Measurements from ENCODE around the gene HPCA.

HPCA gene

DNA sequence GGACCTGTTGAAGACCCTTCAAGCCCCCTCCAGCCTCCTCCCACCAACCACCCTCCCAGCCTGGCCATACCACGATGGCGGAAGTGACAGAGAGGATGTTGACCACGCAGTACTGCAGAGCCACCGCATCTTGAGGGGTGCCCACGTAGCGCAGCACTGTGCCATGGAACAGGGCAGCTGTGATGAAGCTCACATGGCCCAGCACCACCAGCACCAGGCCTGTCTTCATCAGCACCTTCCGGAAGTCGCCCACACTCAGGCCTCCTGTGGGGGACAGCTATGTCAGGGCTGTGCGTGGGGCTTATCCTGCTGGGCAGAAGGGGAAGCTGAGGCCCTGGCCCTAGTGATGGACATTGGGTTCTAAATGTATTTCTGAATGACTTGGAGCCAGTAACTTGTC, 11.8 kb downstream of the HPCA start:
- no peak overlapping the region for H3K4me3 ChIP-seq (ENCODE audit: low read depth, low read length)
- POLR2A ChIA-PET, result no interaction called here
- CTCF ChIA-PET, result interaction anchor here (0.7 to 4.6 kb wide), 6 partner anchors 10 to 197 kb away, joined by 3 to 29 read pairs (median 4); partner anchors contain the start of gene HPCA
- TF ChIP-seq, protein P1, sequence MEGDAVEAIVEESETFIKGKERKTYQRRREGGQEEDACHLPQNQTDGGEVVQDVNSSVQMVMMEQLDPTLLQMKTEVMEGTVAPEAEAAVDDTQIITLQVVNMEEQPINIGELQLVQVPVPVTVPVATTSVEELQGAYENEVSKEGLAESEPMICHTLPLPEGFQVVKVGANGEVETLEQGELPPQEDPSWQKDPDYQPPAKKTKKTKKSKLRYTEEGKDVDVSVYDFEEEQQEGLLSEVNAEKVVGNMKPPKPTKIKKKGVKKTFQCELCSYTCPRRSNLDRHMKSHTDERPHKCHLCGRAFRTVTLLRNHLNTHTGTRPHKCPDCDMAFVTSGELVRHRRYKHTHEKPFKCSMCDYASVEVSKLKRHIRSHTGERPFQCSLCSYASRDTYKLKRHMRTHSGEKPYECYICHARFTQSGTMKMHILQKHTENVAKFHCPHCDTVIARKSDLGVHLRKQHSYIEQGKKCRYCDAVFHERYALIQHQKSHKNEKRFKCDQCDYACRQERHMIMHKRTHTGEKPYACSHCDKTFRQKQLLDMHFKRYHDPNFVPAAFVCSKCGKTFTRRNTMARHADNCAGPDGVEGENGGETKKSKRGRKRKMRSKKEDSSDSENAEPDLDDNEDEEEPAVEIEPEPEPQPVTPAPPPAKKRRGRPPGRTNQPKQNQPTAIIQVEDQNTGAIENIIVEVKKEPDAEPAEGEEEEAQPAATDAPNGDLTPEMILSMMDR (IDR thresholded peaks at IDR 0.05; ENCODE audit: insufficient read depth, low read length, missing control alignments), result no peak
- DNase-seq (ENCODE audit: low read depth, low spot score), result no peak

DNA sequence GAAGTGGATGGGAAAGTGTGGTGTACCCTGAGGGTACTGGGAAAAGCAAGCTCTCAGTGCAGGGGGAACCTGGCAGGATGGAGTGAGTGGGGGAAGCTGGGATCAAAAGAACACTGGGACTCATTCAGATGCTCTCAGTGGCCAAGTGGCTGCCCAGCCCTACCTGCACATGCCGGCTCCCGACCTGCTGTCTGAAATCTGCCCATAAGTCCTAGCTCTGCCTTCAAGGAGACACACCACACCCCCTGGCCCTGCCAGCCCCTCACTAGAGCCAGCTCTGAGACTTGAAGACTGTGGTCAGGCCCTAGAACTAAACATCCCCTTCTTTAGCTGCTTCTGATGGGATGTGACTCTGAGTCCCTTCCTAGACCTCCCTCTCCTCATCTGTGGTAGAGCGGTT, 12.7 kb downstream of the HPCA start:
- CTCF ChIA-PET, result interaction anchor here (0.8 to 4.6 kb wide), 6 partner anchors 11 to 196 kb away, joined by 3 to 29 read pairs (median 5); partner anchors contain the start of gene HPCA
- no peak overlapping the region for H3K4me3 ChIP-seq (ENCODE audit: low read depth, low read length)
- TF ChIP-seq, protein P1 (IDR thresholded peaks at IDR 0.05; ENCODE audit: insufficient read depth, low read length, missing control alignments), result no peak
- POLR2A ChIA-PET, result interaction anchor here (0.9 kb wide), 1 partner anchor 182 kb away, joined by 4 read pairs; the partner anchor contains the start of gene AZIN2
- no peak for DNase-seq (ENCODE audit: low read depth, low spot score)

- ChIA-PET CTCF (interaction anchor here (0.8 to 4.6 kb wide), 7 partner anchors 8 to 187 kb away, joined by 3 to 29 read pairs (median 4); partner anchors contain the start of gene HPCA), POLR2A (no interaction called here)
- H3K4me3 ChIP-seq (ENCODE audit: low read depth, low read length), result no peak overlapping the region
- TF ChIP-seq, protein P1 (IDR thresholded peaks at IDR 0.05; ENCODE audit: insufficient read depth, low read length, missing control alignments), result no peak
- DNase-seq (ENCODE audit: low read depth, low spot score), result no peak
Measured at GRCh38 chr1:32899586-32900296, 13.4 kb downstream of the HPCA start.

GRCh38 chr1:32900371-32900955, 14.2 kb downstream of the HPCA start:
- no peak for DNase-seq (ENCODE audit: low read depth, low spot score)
- H3K4me3 ChIP-seq (ENCODE audit: low read depth, low read length), result peak overlapping the region; percentile 63

DNA sequence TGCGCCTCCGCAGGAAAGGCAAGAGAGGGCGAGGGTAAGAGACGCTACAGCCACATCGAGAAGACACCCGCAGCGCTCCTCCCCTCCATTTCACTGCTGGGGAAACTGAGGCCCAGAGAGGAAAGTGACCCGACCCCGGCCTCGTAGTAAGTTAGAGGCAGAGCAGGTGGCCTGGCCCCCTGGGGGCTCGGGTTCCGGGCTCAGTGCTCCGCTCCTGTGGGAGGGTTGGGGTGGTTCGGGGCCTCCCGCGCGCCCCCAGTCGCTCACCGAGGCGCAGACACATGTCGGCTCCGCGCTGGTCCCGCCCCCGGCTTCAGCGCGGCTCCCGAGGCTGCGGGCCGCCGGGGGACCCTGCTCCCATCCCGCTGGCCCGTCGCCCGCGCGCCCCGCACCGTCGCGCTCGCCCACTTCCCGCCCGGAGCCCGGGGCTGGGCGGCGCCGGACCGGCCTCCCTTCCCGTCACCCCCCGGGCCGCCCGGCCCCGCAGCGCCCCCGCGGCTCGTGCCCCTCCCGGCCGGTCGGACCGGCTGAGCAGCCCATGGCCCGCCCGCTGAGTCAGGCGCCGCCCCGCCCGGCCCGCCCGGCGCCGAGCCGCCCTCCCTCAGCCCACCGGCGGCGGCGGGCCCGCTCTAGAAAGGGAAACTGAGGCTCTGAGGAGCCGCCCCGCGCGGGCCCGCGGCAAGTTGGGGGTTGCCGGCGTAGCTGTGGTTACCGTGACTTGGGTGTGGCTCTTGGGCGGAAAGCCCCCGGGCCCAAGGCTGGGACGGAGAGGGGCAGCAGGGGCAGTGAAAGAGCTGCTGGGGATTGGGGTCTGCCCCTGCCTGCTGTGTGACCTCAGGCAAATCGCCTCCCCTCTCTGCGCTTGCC, 14.9 kb downstream of the HPCA start, which contains the start of gene TMEM54:
Gene TMEM54 (minus strand): TSS at position 434 of the 867 bp plus-strand sequence. CDS start 151 bp downstream, at position 283.
- TF ChIP-seq, protein P1 (IDR thresholded peaks at IDR 0.05; ENCODE audit: insufficient read depth, low read length, missing control alignments), result no peak
- POLR2A ChIA-PET, result no interaction called here
- CTCF ChIA-PET, result interaction anchor here (0.9 to 1.3 kb wide), 4 partner anchors 9 to 29 kb away, joined by 3 to 4 read pairs (median 3); no protein-coding TSS in a partner anchor
- peak within 1 kb of the TSS; percentile 63 for H3K4me3 ChIP-seq (ENCODE audit: low read depth, low read length)
- no peak for DNase-seq (ENCODE audit: low read depth, low spot score)

More at GRCh38 chr1:32900371-32900955, 14.2 kb downstream of the HPCA start:
- TF ChIP-seq, protein P1 (IDR thresholded peaks at IDR 0.05; ENCODE audit: insufficient read depth, low read length, missing control alignments), result no peak
- POLR2A ChIA-PET, result no interaction called here
- CTCF ChIA-PET, result interaction anchor here (1.2 to 4.6 kb wide), 4 partner anchors 9 to 155 kb away, joined by 3 to 29 read pairs (median 8); partner anchors contain the start of gene HPCA
